EH (cell line): ENCODE data around the gene SLC7A1.
A peak's percentile ranks its signal among the peaks of the same experiment; 100 is the strongest.

Experiments
- DNase-seq: peaks from one replicate; pipeline ENCODE4 v3.0.0-alpha.2; 2015; ENCODE audit warnings: low read depth

Gene SLC7A1

GRCh38 chr13:29561918-29562317, 33.6 kb downstream of the SLC7A1 start:
- DNase-seq, result peak; percentile 51

- DNase-seq, result peak; percentile 45
Observed at GRCh38 chr13:29556742-29557141, 38.7 kb downstream of the SLC7A1 start.

GRCh38 chr13:29551214-29551613, 44.3 kb downstream of the SLC7A1 start:
- peak; percentile 21 for DNase-seq

GRCh38 chr13:29550430-29550988, 45.0 kb downstream of the SLC7A1 start:
- peak; percentile 26 for DNase-seq

- DNase-seq, result peak; percentile 72
Observed at GRCh38 chr13:29548722-29549121, 46.8 kb downstream of the SLC7A1 start.

GRCh38 chr13:29547153-29547552, 48.3 kb downstream of the SLC7A1 start:
- DNase-seq, result no peak

- DNase-seq, result no peak
Observed at GRCh38 chr13:29546662-29547061, 48.8 kb downstream of the SLC7A1 start.

- no peak for DNase-seq
Observed at GRCh38 chr13:29545988-29546387, 49.5 kb downstream of the SLC7A1 start.

- peak; percentile 74 for DNase-seq
Observed at GRCh38 chr13:29543230-29544215, 52.0 kb downstream of the SLC7A1 start.

GRCh38 chr13:29542381-29542780, 53.1 kb downstream of the SLC7A1 start:
- DNase-seq, result no peak

- no peak for DNase-seq
Observed at GRCh38 chr13:29541400-29541799, 54.1 kb downstream of the SLC7A1 start.

GRCh38 chr13:29540799-29541198, 54.7 kb downstream of the SLC7A1 start:
- DNase-seq, result no peak

GRCh38 chr13:29540334-29540733, 55.2 kb downstream of the SLC7A1 start:
- DNase-seq, result no peak

- DNase-seq, result no peak
Observed at GRCh38 chr13:29539856-29540255, 55.6 kb downstream of the SLC7A1 start.

- DNase-seq, result no peak
Observed at GRCh38 chr13:29538652-29539040, 56.8 kb downstream of the SLC7A1 start.

GRCh38 chr13:29537736-29538651, 57.5 kb downstream of the SLC7A1 start:
- DNase-seq, result no peak

- DNase-seq, result no peak
Observed at GRCh38 chr13:29536853-29537252, 58.6 kb downstream of the SLC7A1 start.

GRCh38 chr13:29535663-29536655, 59.5 kb downstream of the SLC7A1 start:
- no peak for DNase-seq

GRCh38 chr13:29534083-29534482, 61.4 kb downstream of the SLC7A1 start:
- no peak for DNase-seq

GRCh38 chr13:29532821-29533220, 62.7 kb downstream of the SLC7A1 start:
- peak; percentile 15 for DNase-seq

GRCh38 chr13:29532116-29532515, 63.4 kb downstream of the SLC7A1 start:
- DNase-seq, result peak; percentile 80
